GM19240 (cell line): ENCODE results near the gene CECR2.
A peak's percentile ranks its signal among the peaks of the same experiment; 100 is the strongest.

ENCODE experiments used
- DNase-seq: peaks from one replicate; pipeline ENCODE4 v3.0.0; 2011; ENCODE audit warnings: low spot score; ENCODE audit not compliant: insufficient read length

Gene CECR2

DNA sequence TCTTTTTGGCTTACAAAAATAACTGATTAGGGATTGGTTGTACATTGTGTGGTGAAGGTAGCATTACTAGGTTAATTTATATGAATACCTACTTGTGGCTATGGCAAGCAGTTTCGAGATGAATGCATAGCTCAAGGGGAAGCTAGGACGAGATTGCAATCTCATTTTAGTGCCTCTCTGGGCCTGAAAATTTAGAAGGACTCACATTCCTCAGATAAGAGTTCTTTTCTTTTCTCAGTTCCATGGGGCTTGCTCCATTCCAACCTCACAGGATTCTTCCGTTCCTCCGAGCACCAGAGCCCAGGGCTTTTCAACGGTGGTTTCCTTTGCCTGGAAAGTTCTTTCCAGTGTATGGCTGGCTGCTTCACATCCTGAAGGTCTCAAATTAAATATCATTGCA is 82.1 kb downstream of the CECR2 start:
- no peak for DNase-seq

DNA sequence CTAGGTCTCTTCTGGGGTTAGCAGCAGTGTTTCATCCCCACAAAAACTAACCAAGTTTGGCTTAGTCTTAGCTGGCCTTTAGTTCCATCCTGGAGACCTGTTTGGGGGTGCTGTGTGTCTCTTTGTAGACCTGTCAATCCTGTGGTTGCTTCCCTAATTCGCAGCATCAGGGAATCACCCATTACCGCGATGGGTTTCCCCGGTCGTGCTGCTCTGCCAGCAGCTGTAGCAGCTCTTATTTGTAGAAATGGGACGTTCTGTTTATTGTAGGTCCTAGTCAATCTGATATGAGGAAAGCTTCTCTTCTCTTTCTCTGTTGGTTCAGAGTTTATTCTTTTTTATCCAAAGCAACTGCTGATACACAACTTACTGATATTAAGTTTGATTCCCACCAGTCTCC is 91.6 kb downstream of the CECR2 start:
- no peak for DNase-seq

DNA sequence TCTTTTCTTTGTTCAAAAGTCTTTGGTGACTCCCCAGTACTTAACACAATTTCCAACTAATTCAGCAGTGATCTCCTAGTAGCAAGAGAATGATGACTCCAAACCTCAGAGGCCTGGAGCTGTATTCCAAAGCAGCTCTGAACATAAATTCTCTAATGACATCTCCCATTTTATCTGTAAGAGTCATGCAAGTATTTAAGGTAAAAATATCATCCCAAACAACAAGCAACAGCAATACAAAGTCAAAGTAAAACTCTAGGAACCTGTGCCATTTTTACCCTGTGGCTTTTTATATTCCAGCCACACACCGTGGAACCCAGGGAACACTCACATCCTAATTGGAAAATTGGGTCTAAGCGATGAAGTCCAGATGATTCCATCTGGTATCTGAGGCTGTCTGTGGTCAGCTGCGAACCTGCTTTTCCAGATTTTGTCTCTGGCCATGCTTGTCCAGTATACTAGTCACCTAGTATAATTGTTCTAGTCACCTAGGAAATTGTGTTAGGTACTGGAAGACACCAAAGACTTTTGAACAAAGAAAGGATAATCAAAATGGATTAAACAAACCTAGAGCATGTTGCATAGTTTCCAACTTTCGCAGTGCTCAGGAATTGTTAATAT is 101.7 kb downstream of the CECR2 start:
- no peak for DNase-seq

DNA sequence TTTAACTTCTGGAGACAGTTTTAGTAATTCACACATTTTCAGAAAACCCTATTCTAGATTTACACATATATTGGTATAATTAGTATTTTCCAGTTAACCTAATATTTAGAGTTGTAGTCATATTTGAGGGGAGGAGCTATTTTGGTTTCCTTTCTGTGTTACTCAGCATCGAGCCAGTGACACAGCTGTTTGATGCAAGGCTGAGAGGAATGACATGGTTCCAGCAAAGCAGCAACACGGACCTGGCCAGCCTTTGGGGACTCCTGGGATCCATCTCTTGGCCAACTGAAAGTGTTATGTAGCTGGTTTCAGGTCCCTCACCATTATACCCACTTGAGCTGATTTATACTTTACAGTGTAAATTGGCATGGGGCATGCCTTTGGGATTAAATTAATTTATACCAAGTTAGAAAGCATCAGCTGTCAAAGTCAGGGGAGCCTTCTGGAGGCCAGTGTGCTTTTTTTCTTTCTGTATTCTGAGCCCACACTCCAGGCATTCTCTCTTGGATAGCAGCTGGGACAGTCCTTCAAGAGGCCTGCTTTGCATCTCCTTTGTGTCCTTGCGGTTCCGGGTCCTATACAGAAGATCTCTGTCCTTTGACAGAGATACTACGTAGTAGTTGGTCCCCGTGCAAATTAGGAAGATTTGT is 102.8 kb downstream of the CECR2 start:
- no peak for DNase-seq

DNA sequence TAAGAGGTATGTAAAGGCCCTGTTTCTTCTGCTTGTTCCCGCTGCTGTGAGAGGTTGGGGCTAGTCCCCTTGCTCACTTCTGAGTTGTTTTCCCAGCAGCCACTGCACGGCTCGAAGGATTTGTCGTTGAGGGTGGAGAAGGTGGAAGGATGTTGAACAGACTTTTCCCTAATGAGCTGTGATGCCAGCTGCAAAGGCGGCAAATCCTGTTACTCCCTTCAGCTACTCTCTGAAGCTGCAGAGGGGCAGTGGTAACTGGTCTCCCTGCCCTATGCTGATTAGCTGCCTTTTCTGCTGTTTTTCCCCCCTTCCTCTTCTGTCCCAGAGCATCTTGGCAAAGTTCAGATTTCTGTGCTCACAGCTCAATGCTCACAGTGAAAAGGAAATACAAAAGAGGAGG is 103.7 kb downstream of the CECR2 start:
- DNase-seq: no peak

DNA sequence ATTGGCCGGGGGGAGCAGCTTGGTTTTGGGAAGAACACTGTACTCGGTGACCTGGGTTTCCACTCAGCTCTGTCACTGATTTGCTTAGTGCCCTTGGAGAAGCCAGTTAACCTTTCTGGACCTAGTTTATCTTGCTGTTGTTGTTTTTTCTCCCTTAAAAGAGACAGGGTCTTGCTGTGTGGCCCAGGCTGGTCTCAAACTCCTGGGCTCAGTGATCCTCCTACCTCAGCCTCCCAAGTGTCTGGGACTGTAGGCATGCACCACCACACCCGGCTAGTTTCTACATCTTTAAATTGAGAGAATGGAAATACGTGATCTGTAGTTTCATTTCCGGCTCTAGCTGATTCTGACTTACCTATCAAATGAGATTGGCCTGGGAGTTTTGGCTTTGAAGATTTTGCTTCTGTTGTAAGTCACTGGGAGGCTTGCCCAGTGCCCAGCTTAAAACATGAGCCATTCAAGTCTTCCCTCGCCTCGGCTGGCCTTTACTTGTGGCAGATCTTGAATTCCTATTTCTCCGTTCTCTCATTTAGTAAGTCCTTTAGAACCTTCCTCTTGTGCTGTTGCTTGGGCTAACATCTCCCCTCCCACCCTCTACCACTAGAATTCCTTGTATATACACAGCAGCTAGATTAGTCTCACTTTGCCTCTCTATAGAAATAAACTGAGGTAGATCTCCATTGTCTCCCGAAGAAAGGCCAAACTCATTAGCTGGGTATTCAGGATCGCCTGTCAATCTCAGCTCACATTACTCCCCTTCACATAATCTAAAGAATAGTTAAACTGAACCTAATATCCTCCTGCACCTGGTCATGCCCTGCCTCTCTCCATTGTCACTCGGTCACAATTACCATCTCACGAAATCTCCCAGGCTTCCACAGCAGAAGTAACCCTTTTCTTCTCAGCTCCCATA is 106.3 kb downstream of the CECR2 start:
- no peak for DNase-seq

DNA sequence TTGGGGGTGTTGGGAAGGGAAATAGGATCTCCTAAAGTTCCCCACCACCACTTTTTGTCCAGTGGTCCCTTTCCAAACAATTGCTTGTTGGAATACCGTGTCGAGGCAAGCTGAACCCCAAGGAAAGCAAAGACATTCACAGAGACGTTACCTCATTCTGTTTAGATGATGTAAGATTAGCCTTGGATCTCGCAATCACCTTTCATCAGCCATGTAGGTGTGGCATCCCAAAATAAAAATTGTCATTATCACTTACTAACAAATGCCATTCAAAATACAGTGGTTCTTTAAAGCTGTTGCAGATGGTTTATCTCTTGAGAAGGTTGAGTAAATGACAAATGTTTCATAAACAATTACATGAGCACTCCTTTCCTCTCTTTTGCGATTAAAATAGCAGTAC is 107.6 kb downstream of the CECR2 start:
- no peak for DNase-seq

DNA sequence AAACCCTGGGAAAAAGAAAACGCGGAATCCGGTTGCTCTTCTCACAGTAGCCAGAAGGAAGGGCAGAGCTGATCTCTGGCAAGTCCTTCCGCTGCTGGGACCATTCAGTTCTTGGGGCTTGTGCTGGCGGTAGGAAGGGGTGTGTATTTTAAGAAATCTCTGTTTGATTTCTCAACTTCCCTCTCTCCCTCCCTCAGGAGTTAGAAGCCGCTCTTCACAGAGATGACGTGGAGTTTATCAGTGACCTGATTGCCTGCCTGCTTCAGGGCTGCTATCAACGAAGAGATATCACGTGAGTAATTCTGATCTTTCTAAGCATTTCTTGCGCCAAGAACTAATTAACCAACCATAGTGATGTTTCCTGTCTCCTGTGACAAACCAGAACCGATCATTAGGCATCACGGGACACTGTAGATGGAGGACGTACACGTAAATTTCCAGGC is 108.2 kb downstream of the CECR2 start:
- DNase-seq: no peak

DNA sequence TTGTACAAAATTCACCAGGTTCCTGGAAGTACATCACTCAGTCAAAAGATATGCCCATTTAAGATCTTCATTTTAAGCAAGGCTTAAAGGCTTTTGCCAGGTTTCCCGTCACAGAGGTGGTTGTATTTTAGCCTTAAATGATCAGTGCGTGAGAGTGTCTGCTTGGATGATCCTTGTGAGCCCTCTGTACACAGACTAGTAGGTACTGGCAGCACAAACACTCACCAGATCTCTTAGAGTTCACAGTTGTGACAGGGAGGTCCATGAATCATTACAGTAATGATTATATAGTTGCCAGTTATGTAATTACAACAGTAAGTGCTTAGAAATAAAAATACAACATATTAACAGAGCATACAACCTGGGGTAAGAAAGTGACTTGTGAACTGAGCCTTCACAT is 109.9 kb downstream of the CECR2 start:
- DNase-seq: no peak

DNA sequence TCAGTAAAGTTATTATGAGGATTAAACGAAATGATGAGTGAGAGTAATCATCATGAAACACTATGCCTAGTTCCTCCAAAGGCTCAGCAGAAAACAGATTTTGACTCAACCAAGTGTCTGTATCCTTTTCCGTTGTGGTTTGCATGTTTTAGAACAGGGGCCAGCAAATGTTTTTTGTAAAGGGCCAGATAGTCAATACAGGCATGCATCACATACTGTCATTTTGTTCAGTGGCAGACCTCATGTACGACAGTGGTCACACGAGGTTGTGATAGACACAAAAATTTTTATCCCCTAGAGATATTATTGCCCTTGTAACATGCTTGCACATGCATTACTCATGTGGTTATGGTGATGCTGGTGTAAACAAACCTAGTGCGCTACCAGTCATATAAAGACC is 112.2 kb downstream of the CECR2 start:
- no peak for DNase-seq

DNA sequence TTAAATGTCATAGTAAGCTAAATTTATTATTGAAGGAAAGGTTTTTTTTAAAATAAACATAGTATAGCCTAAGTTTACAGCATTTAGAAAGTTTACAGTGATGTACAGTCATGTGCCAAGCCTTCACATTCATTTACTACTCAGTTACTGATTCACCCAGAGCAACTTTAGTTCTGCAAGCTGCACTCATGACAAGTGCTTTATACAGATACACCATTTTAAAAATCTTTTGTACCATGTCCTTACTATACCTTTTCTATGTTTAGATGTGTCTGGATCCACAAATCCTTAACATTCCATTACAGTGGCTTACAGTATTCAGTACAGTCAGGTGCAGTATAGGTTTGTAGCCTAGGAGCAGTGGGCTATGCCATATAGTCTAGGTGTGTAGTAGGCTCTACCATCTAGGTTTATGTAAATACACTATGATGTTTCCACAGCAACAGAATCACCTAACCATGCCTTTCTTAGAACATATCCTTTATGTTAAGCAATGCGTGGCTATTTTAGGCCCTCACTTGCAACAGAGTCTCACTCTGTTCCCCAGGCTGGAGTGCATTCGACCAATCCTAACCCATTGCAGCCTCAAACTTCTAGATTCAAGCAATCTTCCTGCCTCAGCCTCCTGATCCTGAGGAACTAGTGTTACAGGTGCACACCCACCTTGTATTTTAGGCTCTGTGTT is 114.6 kb downstream of the CECR2 start:
- DNase-seq: no peak

DNA sequence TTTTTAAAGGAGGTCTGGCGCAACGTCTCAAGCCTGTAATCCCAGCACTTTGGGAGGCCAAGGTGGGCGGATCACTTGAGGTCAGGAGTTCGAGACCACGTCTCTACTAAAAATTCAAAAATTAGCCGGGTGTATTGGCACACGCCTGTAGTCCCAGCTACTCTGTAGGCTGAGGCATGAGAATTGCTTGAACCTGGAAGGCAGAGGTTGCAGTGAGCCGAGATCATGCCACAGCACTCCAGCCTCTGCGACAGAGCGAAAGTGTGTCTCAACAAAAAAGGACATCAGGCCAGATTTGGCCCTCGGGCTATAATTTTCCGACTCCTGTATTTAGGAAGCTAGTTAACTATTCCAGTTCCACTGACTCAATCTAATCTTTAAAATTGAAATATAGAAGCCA is 115.3 kb downstream of the CECR2 start:
- no peak for DNase-seq

DNA sequence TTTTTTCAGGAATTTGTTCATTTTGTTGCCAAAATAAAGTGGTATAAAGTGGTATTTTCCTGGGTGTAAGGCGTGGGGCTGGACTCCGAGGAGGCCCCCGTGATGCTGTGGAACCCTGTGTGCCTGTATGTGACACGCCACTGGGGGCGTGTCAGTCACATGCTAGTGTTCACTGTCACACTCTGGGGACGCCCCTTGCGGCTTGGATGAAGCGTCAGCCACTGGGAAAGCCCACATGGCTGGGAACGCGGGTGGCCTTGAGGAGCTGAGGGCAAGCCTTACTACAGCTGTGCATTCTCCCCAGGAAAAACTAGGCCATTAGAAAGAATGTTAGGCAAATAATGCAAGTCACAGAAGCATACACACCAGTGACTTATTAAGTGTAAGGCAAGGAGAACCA is 117.1 kb downstream of the CECR2 start:
- DNase-seq: no peak

DNA sequence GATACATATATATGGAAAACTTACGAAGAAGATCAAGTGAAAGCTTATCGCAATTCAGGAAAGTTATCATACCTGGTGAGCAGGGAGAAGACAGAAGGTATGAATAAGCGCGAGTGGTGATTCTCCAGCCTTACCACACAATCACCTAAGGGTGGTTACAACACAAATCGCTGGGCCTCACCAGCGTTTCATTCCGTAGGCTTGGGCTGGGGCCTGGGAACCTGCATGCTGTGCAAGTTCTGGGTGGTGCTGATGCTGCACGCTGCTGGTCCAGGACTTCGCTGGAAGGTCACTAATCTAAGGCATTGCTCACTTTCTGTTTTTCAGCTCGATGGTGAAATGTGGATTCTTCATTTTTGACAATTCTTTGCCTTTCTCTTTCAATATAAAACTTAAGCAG is 117.5 kb downstream of the CECR2 start:
- no peak for DNase-seq

DNA sequence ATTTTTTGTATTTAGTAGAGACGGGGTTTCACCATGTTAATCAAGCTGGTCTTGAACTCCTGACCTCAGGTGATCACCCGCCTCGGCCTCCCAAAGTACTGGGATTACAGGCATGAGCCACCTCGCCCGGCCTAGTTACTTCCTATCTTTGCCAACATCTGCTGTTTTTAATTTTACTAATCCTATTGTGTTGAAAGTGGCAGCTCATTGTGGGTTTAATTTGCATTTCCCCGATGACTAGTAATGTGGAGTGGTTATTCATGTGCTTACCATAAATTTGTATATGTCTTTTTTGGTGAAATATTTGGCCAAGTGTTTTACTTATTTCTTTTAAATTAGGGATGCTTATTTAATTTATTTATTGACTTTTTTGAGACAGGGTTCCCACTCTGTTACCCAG is 119.8 kb downstream of the CECR2 start:
- no peak for DNase-seq

DNA sequence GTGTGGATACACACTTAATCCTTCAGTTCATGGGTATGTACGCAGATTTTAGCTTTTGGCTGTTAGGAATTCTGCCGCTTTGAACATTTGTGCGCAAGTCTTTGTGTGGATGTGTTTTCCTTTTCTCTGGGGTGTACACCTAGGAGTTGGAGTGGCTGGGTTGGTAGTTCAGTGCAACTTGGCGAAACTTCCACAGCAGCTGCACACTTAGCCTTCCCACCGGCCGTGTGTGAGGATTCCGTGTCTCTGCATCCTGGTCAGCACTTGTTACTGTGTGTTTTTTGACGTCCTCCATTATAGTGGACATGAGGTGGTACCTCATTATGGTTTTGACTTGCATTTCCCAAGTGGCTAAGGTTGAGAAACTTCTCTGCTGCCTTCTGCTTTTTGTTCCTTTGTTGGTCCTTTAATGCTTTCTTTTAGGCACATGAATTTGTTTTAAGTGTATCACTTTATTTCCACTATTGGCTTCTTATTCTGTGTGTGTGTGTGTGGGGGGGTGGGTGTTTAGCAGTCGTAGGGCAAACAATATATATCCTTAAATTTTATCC is 121.9 kb downstream of the CECR2 start:
- no peak for DNase-seq

DNA sequence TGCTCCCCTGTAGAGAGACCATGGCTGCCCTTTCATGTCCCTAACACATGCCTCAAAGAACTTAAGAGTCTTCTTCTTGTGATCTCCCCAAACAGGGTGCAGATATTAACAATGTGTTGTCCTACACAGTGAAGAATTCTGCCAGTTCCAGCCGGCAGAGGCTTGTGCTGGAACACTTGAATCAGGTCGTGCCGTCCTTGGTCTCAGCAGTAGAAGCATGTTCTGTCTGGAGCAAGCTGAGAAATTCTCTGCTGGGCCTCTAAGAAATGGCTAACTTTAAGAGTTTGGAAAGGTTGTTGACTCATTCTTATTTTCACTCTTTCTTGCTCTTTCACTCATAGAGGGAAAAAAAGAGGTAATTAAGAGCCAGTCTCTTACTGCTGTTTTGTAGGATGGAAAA is 123.0 kb downstream of the CECR2 start:
- no peak for DNase-seq

DNA sequence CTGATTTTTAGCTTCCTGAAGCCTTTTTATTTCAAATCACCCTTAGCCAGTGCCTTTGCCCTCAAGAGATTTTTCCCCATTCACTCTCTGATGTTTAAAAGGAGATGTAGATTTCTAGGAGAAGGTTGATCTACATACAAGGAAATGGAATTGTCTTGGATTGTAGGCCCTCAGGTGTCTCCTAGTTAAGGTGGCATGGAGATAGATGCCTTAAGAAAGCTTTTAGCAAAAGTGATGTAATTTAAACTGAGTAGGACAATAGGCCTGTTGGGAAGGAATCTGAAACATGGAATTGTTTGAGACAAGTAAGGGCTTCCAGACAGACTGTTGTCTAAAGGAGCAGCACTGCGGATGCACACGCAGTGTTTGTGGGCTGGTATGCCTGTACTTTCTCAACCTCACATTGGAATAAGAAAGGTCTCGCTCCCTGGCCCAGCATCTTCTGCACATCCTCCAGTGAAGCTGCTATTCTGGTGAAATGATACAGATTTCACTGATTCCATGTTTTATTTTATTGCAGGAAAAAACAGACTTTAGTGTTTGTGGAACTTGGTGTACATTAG is 124.2 kb downstream of the CECR2 start:
- DNase-seq: no peak

DNA sequence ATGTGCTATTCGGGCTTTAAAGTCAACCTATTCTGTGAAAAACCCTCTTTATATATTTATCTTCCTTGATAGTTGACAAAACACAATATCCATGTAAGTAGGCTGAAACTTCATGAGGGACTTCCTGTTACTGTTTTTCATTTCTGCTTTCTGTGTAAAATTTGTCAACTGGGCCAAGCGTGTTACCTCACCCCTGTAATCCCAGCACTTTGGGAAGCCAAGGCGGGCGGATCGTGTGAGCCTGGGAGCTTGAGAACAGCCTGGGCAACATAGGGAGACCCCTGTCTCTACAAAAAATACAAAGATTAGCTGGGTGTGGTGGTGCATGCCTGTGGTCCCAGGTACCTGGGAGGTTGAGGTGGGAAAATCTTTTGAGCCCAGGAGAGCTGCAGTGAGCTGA is 127.6 kb downstream of the CECR2 start:
- no peak for DNase-seq

DNA sequence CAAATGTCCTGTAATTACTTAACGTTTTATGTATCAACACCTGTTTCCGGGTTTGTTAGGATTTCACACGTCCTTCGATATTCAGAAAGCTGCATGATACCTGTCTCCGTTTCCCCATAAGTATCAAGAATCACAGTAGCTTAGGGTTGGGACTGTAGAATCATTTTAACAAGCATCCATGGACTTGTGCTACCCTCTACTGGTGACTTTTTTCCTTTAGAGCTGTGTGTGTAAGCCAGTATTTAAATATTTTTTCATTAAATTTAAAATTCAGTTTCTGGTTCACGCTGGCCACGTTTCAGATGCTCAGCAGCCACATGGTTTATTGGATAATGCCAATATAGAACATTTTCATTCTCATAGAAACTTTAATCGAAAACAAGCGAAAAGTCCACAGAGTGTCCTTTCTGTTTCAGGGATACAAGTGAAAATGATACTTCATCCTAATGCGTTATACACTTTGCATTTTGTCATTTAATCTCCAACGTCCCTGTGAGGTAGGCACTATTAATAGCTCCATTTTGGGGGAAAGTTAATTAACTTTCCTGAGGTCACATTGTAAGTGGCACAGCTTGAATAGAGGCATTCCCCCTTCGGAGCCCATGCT is 132.5 kb downstream of the CECR2 start:
- peak; percentile 31 for DNase-seq

DNA sequence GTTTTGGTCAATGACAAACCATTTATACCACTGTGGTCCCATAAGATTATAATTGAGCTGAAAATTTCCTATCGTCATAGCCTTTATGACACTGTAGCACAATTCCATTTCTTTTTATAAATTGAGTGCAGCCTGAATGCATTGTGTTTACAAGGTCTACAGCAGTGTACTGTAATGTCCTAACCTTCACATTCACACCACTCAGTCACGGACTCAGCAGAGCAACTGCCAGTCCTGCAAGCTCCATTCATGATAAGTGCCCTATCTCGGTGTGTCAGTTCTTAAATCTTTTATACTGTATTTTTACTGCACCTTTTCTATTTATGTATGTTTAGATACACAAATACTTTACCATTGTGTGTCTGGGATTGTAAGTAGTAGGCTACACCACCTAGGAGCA is 138.8 kb downstream of the CECR2 start:
- DNase-seq: no peak
